Mesothelial cell of epicardium (in vitro differentiated cells): ENCODE measurements around the gene PRPSAP1. TPM values are rescaled to one million over a fixed set of nuclear protein-coding genes. Genes with fewer than 3 reads are reported as not detected.

Experiments used
- DNase-seq, 2 experiments: peaks; one replicate each; pipeline ENCODE4 v3.0.0; 2021; ENCODE audit warnings: low spot score in 2 of 2; ENCODE audit not compliant: unreplicated experiment in 2 of 2
- H3K27ac Mint-ChIP-seq: 2 replicates; pipeline ENCODE4 v1.8.0; 2021; ENCODE audit warnings: mixed read lengths
- H3K27me3 Mint-ChIP-seq: 2 replicates; pipeline ENCODE4 v1.8.0; 2021; ENCODE audit warnings: low read depth, mixed read lengths
- H3K36me3 Mint-ChIP-seq: 2 replicates; pipeline ENCODE4 v1.8.0; 2021; ENCODE audit warnings: mixed read lengths
- H3K4me1 Mint-ChIP-seq: 2 replicates; pipeline ENCODE4 v1.8.0; 2021; ENCODE audit warnings: mixed read lengths
- H3K4me3 Mint-ChIP-seq: 2 replicates; pipeline ENCODE4 v1.8.0; 2021; ENCODE audit warnings: mild to moderate bottlenecking, moderate library complexity, mixed read lengths
- H3K9me3 Mint-ChIP-seq: 2 replicates; pipeline ENCODE4 v1.8.0; 2021; ENCODE audit warnings: mixed read lengths
- CTCF ChIP-seq: fragments of 200-600 bp; sonication (generic); IDR thresholded peaks from one replicate; pipeline ENCODE4 v1.5.0; 2021; ENCODE audit warnings: antibody characterized with exemption; ENCODE audit not compliant: unreplicated experiment
- total RNA-seq: library from RNA; stranded (reverse); gene quantifications from 3 replicates; pipeline ENCODE4 v1.2.1, GENCODE V29; 2021

The PRPSAP1 gene
- total RNA-seq, 1 donor from 2014 or later: 51.3 TPM

- H3K9me3 Mint-ChIP-seq: no peaks in the 10 kb centered on the region
- no peak overlapping the region for H3K27ac Mint-ChIP-seq
- H3K4me1 Mint-ChIP-seq: no peaks in the 10 kb centered on the region
- no peaks in the 10 kb centered on the region for H3K27me3 Mint-ChIP-seq
- H3K36me3 Mint-ChIP-seq: peaks cover 8% of the 10 kb centered on the region
- H3K4me3 Mint-ChIP-seq: no peak overlapping the region
- no peak for DNase-seq
- no peak for TF ChIP-seq CTCF
These were observed 49.2 kb downstream of the PRPSAP1 start for GRCh38 chr17:76304226-76305134.

GRCh38 chr17:76297436-76297835 lies 56.3 kb downstream of the PRPSAP1 start:
- no peak overlapping the region for H3K27ac Mint-ChIP-seq
- H3K36me3 Mint-ChIP-seq: peaks cover 3% of the 10 kb centered on the region
- H3K9me3 Mint-ChIP-seq: no peaks in the 10 kb centered on the region
- TF ChIP-seq CTCF: no peak
- no peaks in the 10 kb centered on the region for H3K27me3 Mint-ChIP-seq
- no peak overlapping the region for H3K4me3 Mint-ChIP-seq
- H3K4me1 Mint-ChIP-seq: no peaks in the 10 kb centered on the region
- DNase-seq: no peak

- no peak overlapping the region for H3K27ac Mint-ChIP-seq
- TF ChIP-seq CTCF: no peak
These were observed 56.8 kb downstream of the PRPSAP1 start for GRCh38 chr17:76296889-76297288.

GRCh38 chr17:76296186-76296585 lies 57.5 kb downstream of the PRPSAP1 start:
- H3K9me3 Mint-ChIP-seq: no peaks in the 10 kb centered on the region
- H3K4me1 Mint-ChIP-seq: no peaks in the 10 kb centered on the region
- no peak overlapping the region for H3K27ac Mint-ChIP-seq
- peaks cover 8% of the 10 kb centered on the region for H3K36me3 Mint-ChIP-seq
- TF ChIP-seq CTCF: no peak
- no peak for DNase-seq
- H3K27me3 Mint-ChIP-seq: no peaks in the 10 kb centered on the region
- no peak overlapping the region for H3K4me3 Mint-ChIP-seq

More at GRCh38 chr17:76296889-76297288, 56.8 kb downstream of the PRPSAP1 start:
- Mint-ChIP-seq H3K36me3 (peaks cover 6% of the 10 kb centered on the region), H3K9me3 (no peaks in the 10 kb centered on the region), H3K4me1 (no peaks in the 10 kb centered on the region), H3K4me3 (no peak overlapping the region), H3K27me3 (no peaks in the 10 kb centered on the region)
- no peak for DNase-seq

- H3K9me3 Mint-ChIP-seq: no peaks in the 10 kb centered on the region
- H3K27ac Mint-ChIP-seq: no peak overlapping the region
- no peak overlapping the region for H3K4me3 Mint-ChIP-seq
- no peak for DNase-seq
- no peak for TF ChIP-seq CTCF
- no peaks in the 10 kb centered on the region for H3K27me3 Mint-ChIP-seq
- no peaks in the 10 kb centered on the region for H3K4me1 Mint-ChIP-seq
- H3K36me3 Mint-ChIP-seq: peaks cover 14% of the 10 kb centered on the region
These were observed 60.6 kb downstream of the PRPSAP1 start for GRCh38 chr17:76293106-76293505.
